NCI-H446 treated with DMSO at 0.1 percent for 48 hours (cell line): ENCODE data around the gene NYAP2.
A peak's percentile ranks its signal among the peaks of the same experiment; 100 is the strongest.

Experiments
- DNase-seq: peaks from one replicate; lab custom pipeline; 2025; lab: John Stamatoyannopoulos, UW

The NYAP2 gene

GRCh38 chr2:225486236-225486635 is 86.7 kb downstream of the NYAP2 start:
- DNase-seq: no peak

- no peak for DNase-seq
Measured at GRCh38 chr2:225487878-225488416, 88.4 kb downstream of the NYAP2 start.

GRCh38 chr2:225488743-225489142 is 89.2 kb downstream of the NYAP2 start:
- no peak for DNase-seq

- DNase-seq: no peak
Measured at GRCh38 chr2:225493420-225494099, 94.0 kb downstream of the NYAP2 start.

GRCh38 chr2:225494100-225494459 is 94.6 kb downstream of the NYAP2 start:
- DNase-seq: peak; percentile 42

- DNase-seq: no peak
Measured at GRCh38 chr2:225495706-225496105, 96.2 kb downstream of the NYAP2 start.

GRCh38 chr2:225496568-225496967 is 97.1 kb downstream of the NYAP2 start:
- DNase-seq: no peak

GRCh38 chr2:225497166-225497565 is 97.7 kb downstream of the NYAP2 start:
- DNase-seq: no peak

GRCh38 chr2:225501022-225501421 is 101.5 kb downstream of the NYAP2 start:
- DNase-seq: peak; percentile 69

- DNase-seq: peak; percentile 14
Measured at GRCh38 chr2:225502971-225503370, 103.5 kb downstream of the NYAP2 start.

- no peak for DNase-seq
Measured at GRCh38 chr2:225510796-225511195, 111.3 kb downstream of the NYAP2 start.

GRCh38 chr2:225512469-225512868 is 113.0 kb downstream of the NYAP2 start:
- DNase-seq: no peak

- no peak for DNase-seq
Measured at GRCh38 chr2:225512876-225513540, 113.5 kb downstream of the NYAP2 start.

GRCh38 chr2:225515033-225515432 is 115.5 kb downstream of the NYAP2 start:
- no peak for DNase-seq

GRCh38 chr2:225526760-225527390 is 127.4 kb downstream of the NYAP2 start:
- no peak for DNase-seq

GRCh38 chr2:225531559-225531958 is 132.0 kb downstream of the NYAP2 start:
- no peak for DNase-seq

GRCh38 chr2:225532096-225532495 is 132.6 kb downstream of the NYAP2 start:
- DNase-seq: no peak

- no peak for DNase-seq
Measured at GRCh38 chr2:225534037-225534436, 134.5 kb downstream of the NYAP2 start.

GRCh38 chr2:225534697-225535096 is 135.2 kb downstream of the NYAP2 start:
- DNase-seq: no peak

- no peak for DNase-seq
Measured at GRCh38 chr2:225536036-225536435, 136.5 kb downstream of the NYAP2 start.

GRCh38 chr2:225543626-225544025 is 144.1 kb downstream of the NYAP2 start:
- DNase-seq: no peak

- no peak for DNase-seq
Measured at GRCh38 chr2:225556461-225556860, 157.0 kb downstream of the NYAP2 start.

GRCh38 chr2:225558399-225559071 is 159.0 kb downstream of the NYAP2 start:
- DNase-seq: no peak
